G401.6 (cell line): ENCODE results near the gene NCEH1.
"Not testable (repeated sequence)": the region's sequence is repeated elsewhere in the genome, so short reads cannot be mapped to it uniquely, and the experiment has no call there.

Source experiments
- FAIRE-seq: peaks from 2 replicates; lab custom pipeline; 2012; peaks lifted over from hg19 to GRCh38; lab: Jason Lieb, UNC

Gene NCEH1

GRCh38 chr3:172710664-172711453 is at the start of gene NCEH1:
Gene NCEH1 (minus strand): TSS chr3:172711067. CDS start chr3:172710984, 83 bp downstream.
- peak; percentile 97 for FAIRE-seq

GRCh38 chr3:172760416-172760815 is 49.5 kb upstream of the NCEH1 start:
- FAIRE-seq, result not testable (repeated sequence)

- FAIRE-seq, result no peak
These were observed 42.3 kb upstream of the NCEH1 start for GRCh38 chr3:172753125-172753524.

- FAIRE-seq, result no peak
These were observed 41.8 kb upstream of the NCEH1 start for GRCh38 chr3:172752651-172753050.

GRCh38 chr3:172751175-172751704 is 40.4 kb upstream of the NCEH1 start:
- FAIRE-seq, result no peak

- peak; percentile 99 for FAIRE-seq
These were observed 39.7 kb upstream of the NCEH1 start, which contains the start of gene ECT2 for GRCh38 chr3:172750368-172751174. Gene ECT2 (plus strand): TSS chr3:172750726. CDS start chr3:172754531, 3,805 bp downstream.

- no peak for FAIRE-seq
These were observed 39.2 kb upstream of the NCEH1 start for GRCh38 chr3:172750069-172750367.

- FAIRE-seq, result peak; percentile 76
These were observed 38.5 kb upstream of the NCEH1 start for GRCh38 chr3:172749230-172749965.

- peak; percentile 6 for FAIRE-seq
These were observed 35.6 kb upstream of the NCEH1 start for GRCh38 chr3:172746475-172746874.

- FAIRE-seq, result no peak
These were observed 28.6 kb upstream of the NCEH1 start for GRCh38 chr3:172739462-172739861.

- FAIRE-seq, result peak; percentile 39
These were observed 24.1 kb upstream of the NCEH1 start for GRCh38 chr3:172735014-172735413.

- FAIRE-seq, result no peak
These were observed 15.5 kb upstream of the NCEH1 start for GRCh38 chr3:172726380-172726779.

- FAIRE-seq, result not testable (repeated sequence)
These were observed 11.7 kb upstream of the NCEH1 start for GRCh38 chr3:172722536-172723040.

GRCh38 chr3:172717493-172718088 is 6.7 kb upstream of the NCEH1 start:
- FAIRE-seq, result peak; percentile 48

- no peak for FAIRE-seq
These were observed 5.6 kb upstream of the NCEH1 start for GRCh38 chr3:172716476-172716875.

GRCh38 chr3:172713316-172713715 is 2.4 kb upstream of the NCEH1 start:
- no peak for FAIRE-seq

GRCh38 chr3:172711454-172711795 is 558 bp upstream of the NCEH1 start:
- no peak for FAIRE-seq

GRCh38 chr3:172709774-172710663 is 848 bp downstream of the NCEH1 start:
- no peak for FAIRE-seq

- no peak for FAIRE-seq
These were observed 1.7 kb downstream of the NCEH1 start for GRCh38 chr3:172708921-172709773.

- FAIRE-seq, result no peak
These were observed 2.9 kb downstream of the NCEH1 start for GRCh38 chr3:172707967-172708366.
